Smooth muscle cell of the umbilical artery (primary cell): ENCODE results near the gene MAGEH1. TPM values are rescaled to one million over a fixed set of nuclear protein-coding genes. Genes with fewer than 3 reads are reported as not detected.

ENCODE experiments used
- total RNA-seq: library from RNA; depleted of rRNA; stranded (reverse); fragments of >200 nt; gene quantifications from 2 replicates; pipeline ENCODE4 v1.2.3, GENCODE V29; 2014

MAGEH1 gene
- total RNA-seq = 23.8 and 53.2 TPM in 2 replicates

GRCh38 chrX:55451990-55452832 is at the start of gene MAGEH1:
Gene MAGEH1, plus strand, starts transcription at chrX:55452127. Its CDS starts 248 bp downstream, at chrX:55452375.

GRCh38 chrX:55489314-55490009 is 37.5 kb downstream of the MAGEH1 start, which contains the start of gene USP51:
Gene USP51, minus strand, starts transcription at chrX:55489848. Its CDS starts 909 bp downstream, at chrX:55488939.

Other genes with a start within 250 kb of the MAGEH1 start
- gene PAGE5, start 231.8 kb upstream of the MAGEH1 start, total RNA-seq = not detected in 2 replicates
- gene PAGE3, start 187.2 kb upstream of the MAGEH1 start, total RNA-seq = not detected in 2 replicates
- 1.5 and 1.6 TPM in 2 replicates for gene USP51, start 37.7 kb downstream of the MAGEH1 start, total RNA-seq
- gene FOXR2, start 171.3 kb downstream of the MAGEH1 start, total RNA-seq = not detected in 2 replicates